Type B pancreatic cell (in vitro differentiated cells): ENCODE data around the gene TGFBR1. TPM values are rescaled to one million over a fixed set of nuclear protein-coding genes. Genes with fewer than 3 reads are reported as not detected.
"Not testable (repeated sequence)": the region's sequence is repeated elsewhere in the genome, so short reads cannot be mapped to it uniquely, and the experiment has no call there.

Source experiments
- DNase-seq: peaks from one replicate; pipeline ENCODE4 v3.0.0; 2021; ENCODE audit warnings: mixed read lengths; ENCODE audit not compliant: unreplicated experiment; ENCODE audit errors: extremely low spot score
- H3K27ac Mint-ChIP-seq: 2 replicates; pipeline ENCODE4 v1.8.0; 2021; ENCODE audit warnings: mild to moderate bottlenecking, mixed read lengths
- H3K27me3 Mint-ChIP-seq: 2 replicates; pipeline ENCODE4 v1.8.0; 2021; ENCODE audit warnings: mixed read lengths
- H3K36me3 Mint-ChIP-seq: 2 replicates; pipeline ENCODE4 v1.8.0; 2021; ENCODE audit warnings: mixed read lengths
- H3K4me1 Mint-ChIP-seq: one replicate; pipeline ENCODE4 v1.8.0; 2021; ENCODE audit warnings: mixed read lengths; ENCODE audit not compliant: unreplicated experiment
- H3K4me3 Mint-ChIP-seq: 2 replicates; pipeline ENCODE4 v1.8.0; 2021; ENCODE audit warnings: mild to moderate bottlenecking, mixed read lengths
- H3K9me3 Mint-ChIP-seq: 2 replicates; pipeline ENCODE4 v1.8.0; 2021; ENCODE audit warnings: mixed read lengths
- total RNA-seq: library from RNA; stranded (reverse); gene quantifications from 2 replicates; pipeline ENCODE4 v1.2.1, GENCODE V29; 2021; ENCODE audit warnings: low replicate concordance
- TF ChIP-seq, protein P1 (sequence below): fragments of 200-600 bp; sonication (generic); conservative IDR thresholded peaks from 2 replicates; pipeline ENCODE4 v1.5.0; 2021; ENCODE audit warnings: antibody characterized with exemption, mild to moderate bottlenecking

TGFBR1 gene
- total RNA-seq, 1 donor from 2014 or later: 88.1 TPM

DNA sequence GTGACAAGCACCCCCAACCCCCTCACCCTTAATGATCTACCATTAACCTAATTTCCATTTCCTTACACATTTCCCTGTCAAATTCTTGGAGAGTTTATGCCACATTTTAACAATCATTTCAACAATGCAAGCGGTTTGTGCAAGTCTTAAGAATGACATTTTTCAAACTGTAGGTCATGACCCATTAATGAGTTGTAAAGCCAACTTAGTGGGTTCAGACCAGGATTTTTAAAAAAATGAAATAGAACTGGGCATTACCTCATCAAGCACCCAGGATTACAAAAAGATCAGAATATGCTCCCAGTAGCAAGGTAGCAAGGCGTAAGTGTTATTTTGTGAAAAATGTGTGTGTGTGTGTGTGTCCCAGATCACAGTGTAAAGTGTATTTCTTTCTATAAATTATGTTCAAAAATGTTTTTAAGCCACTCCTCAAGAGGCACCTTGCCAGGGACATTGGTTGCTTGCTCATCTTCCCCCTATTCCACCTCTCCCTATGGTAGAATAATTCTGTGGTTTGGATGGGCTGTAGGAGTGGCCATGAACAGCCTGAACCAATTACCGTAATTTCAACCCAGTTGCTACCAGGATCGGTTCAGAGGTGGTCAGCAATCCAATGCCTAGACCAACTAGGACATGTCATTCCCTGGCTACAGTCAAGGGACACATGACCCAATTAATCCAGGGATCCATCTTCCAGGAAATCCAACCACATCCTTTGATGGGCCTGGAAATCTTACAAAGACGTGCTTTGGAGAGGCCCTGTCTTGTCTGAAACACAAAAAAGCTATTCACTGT is 14.4 kb upstream of the TGFBR1 start:
- TF ChIP-seq, protein P1, sequence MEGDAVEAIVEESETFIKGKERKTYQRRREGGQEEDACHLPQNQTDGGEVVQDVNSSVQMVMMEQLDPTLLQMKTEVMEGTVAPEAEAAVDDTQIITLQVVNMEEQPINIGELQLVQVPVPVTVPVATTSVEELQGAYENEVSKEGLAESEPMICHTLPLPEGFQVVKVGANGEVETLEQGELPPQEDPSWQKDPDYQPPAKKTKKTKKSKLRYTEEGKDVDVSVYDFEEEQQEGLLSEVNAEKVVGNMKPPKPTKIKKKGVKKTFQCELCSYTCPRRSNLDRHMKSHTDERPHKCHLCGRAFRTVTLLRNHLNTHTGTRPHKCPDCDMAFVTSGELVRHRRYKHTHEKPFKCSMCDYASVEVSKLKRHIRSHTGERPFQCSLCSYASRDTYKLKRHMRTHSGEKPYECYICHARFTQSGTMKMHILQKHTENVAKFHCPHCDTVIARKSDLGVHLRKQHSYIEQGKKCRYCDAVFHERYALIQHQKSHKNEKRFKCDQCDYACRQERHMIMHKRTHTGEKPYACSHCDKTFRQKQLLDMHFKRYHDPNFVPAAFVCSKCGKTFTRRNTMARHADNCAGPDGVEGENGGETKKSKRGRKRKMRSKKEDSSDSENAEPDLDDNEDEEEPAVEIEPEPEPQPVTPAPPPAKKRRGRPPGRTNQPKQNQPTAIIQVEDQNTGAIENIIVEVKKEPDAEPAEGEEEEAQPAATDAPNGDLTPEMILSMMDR: no peak
- Mint-ChIP-seq H3K9me3 (no peaks in the 10 kb centered on the region), H3K27me3 (peaks cover 11% of the 10 kb centered on the region), H3K36me3 (no peaks in the 10 kb centered on the region), H3K27ac (no peak overlapping the region), H3K4me1 (no peaks in the 10 kb centered on the region), H3K4me3 (no peak overlapping the region)
- no peak for DNase-seq

DNA sequence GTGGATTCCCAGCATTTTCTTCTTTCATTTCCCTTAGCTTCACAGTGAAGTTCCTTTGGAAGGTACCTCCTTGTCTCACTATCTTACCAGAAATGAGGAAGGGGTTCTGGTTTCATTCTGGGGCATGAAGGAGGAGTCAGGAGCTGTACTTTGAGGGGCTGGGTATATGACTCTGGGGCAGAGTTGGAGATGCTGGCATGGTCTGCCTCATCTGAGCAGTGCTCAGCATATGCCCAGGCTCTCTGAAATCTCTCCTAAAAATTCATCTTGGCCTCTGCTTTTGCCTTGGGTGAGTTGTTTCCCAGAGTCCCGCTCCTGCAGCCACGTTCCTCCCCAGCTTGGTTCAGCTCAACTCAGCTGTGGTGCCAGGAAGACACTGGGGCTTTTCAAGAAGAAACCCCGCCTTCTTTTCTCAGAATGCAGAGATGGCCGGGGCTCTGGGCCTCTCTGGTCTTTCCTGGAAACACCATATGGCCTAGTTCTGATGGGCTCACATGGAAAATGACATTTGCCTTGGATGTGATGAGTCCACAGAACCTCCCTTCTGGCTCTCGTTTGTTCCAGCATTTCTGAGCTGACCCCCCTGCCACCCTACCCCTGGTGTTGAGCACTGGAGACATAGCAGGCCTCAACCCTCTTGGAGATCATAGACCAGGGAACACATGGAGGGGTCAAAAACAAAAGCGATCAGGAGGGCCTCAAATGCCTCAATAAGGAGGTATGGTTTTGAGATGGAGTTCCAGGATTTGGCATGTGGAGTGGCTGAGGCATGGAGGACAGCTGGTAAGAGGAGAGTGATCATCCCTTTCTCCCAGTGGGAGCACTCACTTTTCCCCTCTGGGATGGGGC is 12.0 kb upstream of the TGFBR1 start:
- Mint-ChIP-seq H3K4me3 (no peak overlapping the region), H3K4me1 (peaks cover 8% of the 10 kb centered on the region), H3K27ac (no peak overlapping the region), H3K27me3 (peaks cover 10% of the 10 kb centered on the region), H3K9me3 (no peaks in the 10 kb centered on the region), H3K36me3 (no peaks in the 10 kb centered on the region)
- DNase-seq: no peak
- TF ChIP-seq, protein P1: no peak

DNA sequence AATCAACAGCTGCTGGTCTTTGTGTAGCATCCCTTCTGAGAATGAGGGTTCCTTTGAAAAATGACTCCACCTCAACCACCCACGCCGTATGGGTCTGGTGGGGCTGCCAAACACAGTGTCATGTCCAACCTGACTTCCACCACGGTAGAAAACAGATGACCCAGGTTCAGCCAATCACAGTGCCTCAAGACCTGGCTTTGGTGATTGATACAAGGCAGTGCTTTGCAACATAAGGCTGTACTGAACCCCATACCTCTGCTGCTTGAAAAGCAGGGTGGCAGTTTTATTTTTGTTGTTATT is 11.5 kb upstream of the TGFBR1 start:
- H3K9me3 Mint-ChIP-seq: no peaks in the 10 kb centered on the region
- no peak overlapping the region for H3K4me3 Mint-ChIP-seq
- TF ChIP-seq, protein P1: no peak
- H3K27ac Mint-ChIP-seq: no peak overlapping the region
- no peaks in the 10 kb centered on the region for H3K36me3 Mint-ChIP-seq
- DNase-seq: no peak
- peaks cover 8% of the 10 kb centered on the region for H3K4me1 Mint-ChIP-seq
- peaks cover 7% of the 10 kb centered on the region for H3K27me3 Mint-ChIP-seq

DNA sequence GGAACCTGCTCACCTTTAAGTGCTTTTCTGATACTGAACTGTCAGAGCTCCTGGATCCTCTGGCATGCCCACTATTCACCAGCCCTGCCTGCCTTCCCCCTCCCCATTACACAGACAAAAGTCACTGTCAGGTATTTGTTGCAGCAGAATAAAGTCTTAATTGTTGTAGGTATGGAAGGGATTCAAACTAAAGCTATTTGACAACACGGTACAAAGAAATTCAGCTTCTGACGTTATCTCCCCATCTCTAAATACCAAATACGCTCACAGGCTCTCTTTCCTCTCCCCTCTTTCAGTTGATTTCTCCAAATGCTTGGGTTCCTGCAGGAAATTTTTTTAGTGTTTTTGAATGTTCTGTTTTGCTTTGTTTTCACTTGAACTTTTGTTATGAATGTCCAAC is 9.3 kb upstream of the TGFBR1 start:
- Mint-ChIP-seq H3K4me3 (no peak overlapping the region), H3K36me3 (no peaks in the 10 kb centered on the region), H3K27ac (no peak overlapping the region), H3K4me1 (peaks cover 8% of the 10 kb centered on the region), H3K27me3 (peaks cover 6% of the 10 kb centered on the region), H3K9me3 (peaks cover 5% of the 10 kb centered on the region)
- TF ChIP-seq, protein P1: no peak
- DNase-seq: no peak

DNA sequence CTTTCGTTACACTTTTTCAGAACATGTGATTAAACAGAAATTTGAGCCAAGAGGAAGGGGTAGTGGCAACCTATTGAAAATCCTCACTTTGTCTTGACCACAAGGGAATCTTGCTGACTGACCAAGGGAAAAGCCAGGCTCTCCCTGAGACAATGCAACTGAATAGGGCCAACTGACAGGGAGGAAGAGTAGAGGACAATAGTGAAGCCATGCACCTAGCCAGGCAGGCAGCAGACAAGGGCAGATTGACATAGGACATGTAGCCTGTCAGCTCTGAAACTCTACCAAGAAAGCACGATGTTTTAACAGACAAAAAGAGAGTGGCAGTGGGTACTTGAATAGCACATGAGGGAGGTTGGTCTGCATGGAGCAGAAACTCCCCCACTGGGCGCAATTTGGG is 8.5 kb upstream of the TGFBR1 start:
- H3K4me3 Mint-ChIP-seq: no peak overlapping the region
- H3K36me3 Mint-ChIP-seq: no peaks in the 10 kb centered on the region
- peaks cover 8% of the 10 kb centered on the region for H3K4me1 Mint-ChIP-seq
- no peak for DNase-seq
- H3K27me3 Mint-ChIP-seq: peaks cover 6% of the 10 kb centered on the region
- no peak overlapping the region for H3K27ac Mint-ChIP-seq
- TF ChIP-seq, protein P1: no peak
- H3K9me3 Mint-ChIP-seq: peaks cover 5% of the 10 kb centered on the region

DNA sequence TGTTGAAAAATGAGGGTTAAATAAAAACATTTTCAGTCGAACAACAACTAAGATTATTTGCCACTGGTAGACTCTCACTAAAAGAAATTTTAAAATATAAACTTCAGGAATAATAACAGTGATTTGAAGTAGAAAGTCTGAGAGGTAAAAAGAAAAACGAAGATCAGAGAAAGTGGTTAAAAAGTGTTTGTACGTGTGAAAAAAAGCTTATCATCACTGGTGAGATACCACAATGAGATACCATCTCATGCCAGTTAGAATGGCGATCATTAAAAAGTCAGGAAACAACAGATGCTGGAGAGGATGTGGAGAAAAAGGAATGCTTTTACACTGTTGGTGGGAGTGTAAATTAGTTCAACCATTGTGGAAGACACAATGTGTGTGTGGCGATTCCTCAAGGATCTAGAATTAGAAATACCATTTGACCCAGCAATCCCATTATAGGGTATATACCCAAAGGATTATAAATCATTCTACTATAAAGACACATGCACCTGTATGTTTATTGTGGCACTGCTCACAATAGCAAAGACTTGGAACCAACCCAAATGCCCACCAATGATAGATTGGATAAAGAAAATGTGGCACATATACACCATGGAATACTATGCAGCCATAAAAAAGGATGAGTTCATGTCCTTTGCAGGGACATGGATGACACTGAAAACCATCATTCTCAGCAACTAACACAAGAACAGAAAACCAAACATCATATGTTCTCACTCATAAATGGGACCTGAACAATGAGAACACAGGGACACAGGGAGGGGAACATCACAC is 4.9 kb upstream of the TGFBR1 start:
- not testable (repeated sequence) for H3K4me3 Mint-ChIP-seq, DNase-seq, H3K36me3 Mint-ChIP-seq, H3K9me3 Mint-ChIP-seq, H3K27me3 Mint-ChIP-seq, H3K27ac Mint-ChIP-seq
- peaks cover 26% of the 10 kb centered on the region for H3K4me1 Mint-ChIP-seq
